ENCODE measurements around the gene LDLRAD2.
"Not testable (repeated sequence)": the region's sequence is repeated elsewhere in the genome, so short reads cannot be mapped to it uniquely, and the experiment has no call there.

The LDLRAD2 gene

DNA sequence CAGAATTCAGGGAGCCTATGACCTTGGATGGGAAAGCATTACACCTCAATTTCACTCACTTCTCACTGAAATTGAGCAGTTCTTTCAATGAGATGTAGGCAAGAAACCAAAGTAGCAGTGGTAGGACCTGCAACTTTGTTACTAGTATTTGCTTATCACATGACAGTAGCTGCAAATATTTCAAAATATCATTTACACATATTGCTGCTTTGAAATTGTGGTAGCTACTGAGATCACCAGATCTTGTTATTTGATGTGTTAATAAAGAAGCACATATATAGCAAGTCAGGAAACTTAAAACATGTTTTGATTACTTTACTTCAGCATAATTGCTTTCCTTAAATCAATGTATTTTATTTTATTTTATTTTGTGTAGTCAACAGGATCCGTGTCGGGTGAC is 12.9 kb downstream of the LDLRAD2 start:
- DNase-seq = no peak

DNA sequence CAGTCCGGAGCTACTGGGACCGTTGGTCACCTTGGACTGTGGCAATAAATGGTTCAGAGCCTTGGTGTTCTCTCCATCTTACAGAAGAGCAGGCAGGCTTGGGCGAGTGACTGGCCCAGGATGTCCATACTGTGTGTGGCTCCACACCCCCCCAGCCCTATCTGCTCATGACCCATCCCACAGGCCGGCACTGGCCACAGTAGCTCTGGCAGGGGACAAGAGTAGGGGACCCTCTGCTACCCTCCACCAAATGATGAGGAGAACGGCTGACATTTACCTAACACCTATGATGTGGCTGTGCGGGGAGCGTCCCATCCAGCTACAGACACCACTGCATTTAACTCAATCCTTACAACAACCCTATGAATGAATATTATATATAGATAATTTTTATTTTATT is 13.3 kb downstream of the LDLRAD2 start:
- DNase-seq = no peak

DNA sequence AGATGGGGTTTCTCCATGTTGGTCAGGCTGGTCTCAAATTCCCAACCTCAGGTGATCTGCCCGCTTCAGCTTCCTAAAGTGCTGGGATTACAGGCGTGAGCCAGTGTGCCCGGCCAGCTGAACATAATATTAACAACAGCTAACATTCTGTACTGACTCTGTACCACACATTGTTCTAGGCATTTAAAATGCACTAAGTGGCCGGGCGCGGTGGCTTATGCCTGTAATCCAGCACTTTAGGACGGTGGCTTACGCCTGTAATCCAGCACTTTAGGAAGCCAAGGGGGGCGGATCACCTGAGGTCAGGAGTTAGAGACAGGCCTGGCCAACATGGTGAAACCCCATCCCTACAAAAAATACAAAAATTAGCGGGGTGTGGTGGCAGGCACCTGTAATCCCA is 14.6 kb downstream of the LDLRAD2 start:
- not testable (repeated sequence) for DNase-seq

DNA sequence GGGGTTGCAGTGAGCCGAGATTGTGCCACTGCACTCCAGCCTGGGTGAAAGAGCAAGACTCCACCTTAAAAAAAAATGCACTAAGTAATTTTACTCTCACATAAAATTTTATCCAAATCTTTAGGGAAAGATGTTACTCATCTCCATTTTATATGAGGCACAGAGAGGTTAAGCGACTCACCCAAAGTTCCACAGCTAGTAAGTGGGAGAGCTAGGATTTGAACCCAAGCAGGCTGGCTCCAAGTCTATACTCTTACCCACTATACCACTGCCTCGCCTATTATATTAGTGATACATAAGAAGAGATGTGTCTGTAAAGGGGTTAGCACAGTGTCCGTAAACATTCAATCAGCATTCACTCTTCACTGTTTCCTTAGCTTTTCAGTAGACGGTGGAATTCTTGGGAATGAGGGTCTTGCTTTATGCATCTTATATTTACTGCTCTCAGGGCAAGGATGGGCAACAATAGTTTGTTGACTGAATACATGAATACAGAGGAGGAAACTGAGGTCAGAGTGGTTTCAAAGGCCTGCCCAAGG is 15.1 kb downstream of the LDLRAD2 start:
- no peak for DNase-seq

DNA sequence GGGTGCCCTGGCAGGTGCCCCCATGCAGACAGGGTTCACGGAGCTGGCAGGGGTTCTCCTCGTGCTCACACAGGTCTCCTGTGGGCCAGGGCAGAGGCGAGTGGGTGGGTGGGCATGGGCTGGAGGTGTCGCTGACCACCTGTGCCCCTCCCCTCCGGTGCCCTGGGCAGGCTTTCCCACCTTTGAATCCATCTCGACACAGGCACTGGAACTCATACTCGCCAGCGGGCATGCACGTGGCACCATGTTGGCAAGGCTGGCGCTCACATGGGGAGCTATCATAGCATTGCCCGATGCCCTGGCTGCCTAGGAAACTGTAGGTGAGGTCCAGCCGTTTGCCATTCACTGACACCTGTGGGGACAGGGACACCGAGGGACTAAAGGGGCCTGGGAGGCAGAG is 16.0 kb downstream of the LDLRAD2 start:
- no peak for DNase-seq

DNA sequence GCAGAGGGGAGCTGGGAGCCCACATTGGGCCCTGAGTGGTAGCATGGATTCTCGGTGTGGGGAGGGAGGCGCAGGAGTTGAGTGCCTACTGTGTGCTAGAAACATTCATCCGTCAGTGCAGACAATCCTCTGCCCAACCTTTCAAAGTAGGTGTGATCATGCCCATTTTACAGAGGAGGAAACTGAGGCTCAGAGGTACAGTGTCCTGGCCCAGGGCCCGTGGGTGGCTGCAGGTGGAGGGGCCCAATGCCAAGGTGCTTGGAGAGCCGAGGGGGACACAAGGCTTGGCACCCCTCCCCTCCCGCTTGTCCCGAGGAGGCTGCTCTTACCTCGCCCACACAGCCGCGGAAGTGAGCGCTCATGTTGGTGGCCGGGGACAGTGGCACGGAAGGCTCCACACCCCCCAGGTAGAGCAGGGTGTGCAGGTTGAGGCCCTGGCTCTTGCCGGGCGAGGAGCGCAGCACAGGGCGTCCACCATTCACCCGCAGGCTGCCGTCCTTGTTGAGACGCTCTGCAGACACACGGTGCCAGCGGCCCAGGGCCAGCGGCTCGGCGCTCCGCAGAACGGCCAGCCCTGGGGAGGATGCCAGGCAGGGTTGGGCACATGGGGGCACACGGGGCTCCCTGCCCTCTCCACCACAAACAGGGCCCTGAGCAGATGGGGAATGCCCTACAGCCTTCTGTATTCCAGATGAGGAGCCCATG is 16.6 kb downstream of the LDLRAD2 start:
- DNase-seq = no peak

DNA sequence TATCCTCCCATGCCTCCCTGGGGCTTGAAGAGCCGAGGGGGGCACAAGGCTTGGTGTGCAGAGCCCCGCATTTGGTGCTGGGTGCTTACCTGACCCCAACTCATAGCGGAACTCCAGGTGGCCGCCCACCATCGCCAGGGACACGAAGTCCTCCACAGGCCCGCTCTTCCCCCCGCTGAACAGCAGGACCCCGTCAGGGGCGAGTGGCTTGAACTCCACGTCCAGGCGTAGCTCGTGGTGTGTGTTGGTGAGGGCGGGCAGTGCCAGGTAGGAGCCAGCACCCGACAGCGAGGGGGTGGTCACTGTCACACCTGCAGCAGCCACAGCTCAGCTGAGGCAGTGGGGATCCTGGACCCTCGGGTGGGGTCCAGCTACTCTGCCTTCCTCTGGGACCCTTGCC is 17.2 kb downstream of the LDLRAD2 start:
- no peak for DNase-seq

DNA sequence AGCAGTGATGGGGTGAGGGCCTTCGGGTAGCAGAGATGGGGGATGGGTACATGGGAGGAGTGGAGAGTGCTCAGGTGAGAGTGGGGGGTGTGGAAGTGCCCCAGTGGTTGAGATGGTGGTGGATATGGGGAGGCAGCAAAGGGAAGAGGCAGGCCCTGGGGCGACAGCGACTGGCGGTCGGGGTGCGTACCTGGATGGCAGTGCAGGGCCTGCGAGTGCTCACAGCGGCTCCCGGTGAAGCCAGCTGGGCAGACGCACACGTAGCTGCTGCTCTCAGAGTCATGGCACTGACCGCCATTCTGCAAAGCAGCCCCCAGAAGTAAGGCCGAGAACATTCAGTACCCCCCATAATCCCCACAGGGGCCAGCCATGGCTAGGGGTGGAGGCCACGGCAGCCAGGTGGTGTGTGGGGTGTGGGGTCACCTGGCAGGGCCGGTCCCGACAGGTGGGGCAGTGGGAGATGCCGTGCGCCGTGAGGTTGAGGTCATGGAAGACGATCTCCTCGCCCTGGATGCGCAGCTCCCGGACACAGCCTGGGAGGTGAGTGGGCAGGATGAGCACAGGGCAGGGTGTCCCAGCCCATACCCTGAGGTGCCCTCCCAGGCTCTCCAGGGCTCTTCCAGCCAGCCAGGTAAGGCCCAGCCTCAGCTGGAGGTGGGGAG is 18.9 kb downstream of the LDLRAD2 start:
- DNase-seq = no peak

DNA sequence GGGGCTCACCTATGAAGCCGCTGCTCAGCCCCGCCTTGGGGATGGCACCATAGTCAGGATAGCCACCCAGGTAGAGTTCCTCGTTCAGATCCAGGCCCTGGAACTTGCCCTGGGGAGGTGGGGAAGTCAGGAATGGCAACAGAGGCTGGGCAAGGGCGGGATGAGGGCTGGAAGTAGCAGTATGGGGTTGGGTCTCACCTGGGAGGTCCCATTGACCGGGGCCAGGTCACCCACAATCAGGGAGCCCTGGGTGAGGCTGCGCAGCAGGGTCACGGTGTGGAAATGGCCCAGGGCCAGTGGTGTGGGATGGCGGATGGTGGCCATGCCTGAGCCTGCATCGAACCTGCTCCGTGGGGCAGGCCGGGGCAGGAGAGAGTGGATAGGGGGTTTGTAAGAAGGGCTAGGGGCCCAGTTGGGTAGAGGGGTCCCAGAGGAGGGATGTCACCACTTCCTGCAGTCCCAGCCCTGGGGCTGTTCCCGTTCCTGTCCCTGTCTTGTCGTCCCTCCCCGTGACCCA is 19.4 kb downstream of the LDLRAD2 start:
- no peak for DNase-seq

DNA sequence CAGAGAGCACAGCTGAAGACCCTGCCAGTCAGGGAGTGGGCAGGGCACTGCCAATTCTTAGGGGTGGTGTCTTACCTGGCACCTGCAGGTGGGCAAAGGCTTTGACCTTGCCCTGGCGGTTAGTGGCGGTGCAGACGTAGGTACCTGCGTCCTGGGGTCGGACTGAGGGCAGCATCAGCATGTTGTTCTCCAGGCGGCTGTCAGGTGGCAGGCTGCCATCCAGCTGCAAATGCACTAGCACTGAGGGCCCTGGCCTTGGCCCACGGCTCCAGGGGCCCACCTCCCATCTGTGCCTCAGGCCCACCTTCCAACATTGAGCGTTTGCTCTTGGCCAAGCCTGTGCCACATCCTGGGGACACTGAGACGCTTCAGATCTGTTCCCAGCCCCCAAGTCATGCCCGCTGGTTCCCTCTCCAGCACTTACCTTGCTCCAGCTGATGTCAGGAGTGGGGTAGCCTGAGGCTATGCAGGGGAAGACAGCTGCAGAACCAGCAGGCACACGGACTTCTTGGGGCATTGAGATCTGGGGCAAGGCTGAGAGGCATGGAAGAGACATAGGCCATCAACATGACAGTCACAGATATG is 21.4 kb downstream of the LDLRAD2 start:
- DNase-seq = no peak

DNA sequence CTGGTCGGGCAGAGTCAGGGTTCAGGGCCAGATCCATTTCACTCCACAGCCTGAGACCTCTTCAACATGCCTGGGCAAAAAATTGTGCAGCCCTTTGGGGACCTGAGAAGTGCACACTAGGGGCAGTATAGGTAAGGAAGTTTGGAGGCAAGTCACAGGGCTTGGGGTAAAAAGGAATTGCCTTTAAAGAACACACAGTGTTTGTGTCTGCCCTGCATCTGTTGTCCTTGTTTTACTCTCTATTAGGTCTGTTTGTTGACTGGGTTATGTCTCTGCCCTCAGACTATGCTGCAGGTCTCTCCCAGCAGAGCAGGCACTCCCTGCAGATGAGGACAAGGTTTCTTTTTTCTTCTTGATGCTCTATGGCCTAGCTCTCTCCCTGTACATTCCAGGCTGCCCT is 22.0 kb downstream of the LDLRAD2 start:
- DNase-seq = no peak

DNA sequence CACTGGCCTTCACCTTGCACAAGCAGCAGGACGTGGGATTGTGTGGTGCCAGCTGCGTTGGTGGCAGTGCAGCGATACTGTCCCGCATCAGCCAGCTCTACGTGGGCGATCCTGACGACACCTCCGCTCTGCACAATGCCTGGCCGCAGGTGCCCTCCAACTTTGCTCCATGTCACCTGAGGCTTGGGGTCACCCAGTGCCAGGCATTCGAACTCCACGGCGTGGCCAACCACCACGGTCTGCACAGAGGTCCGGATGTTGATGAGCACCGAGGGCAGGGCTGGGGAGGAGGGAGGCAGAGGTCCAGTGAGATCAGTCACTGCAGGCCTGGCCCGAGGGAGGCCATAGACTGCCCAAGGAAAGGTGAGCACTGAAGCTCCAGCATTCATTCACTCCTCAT is 22.6 kb downstream of the LDLRAD2 start:
- DNase-seq = no peak

DNA sequence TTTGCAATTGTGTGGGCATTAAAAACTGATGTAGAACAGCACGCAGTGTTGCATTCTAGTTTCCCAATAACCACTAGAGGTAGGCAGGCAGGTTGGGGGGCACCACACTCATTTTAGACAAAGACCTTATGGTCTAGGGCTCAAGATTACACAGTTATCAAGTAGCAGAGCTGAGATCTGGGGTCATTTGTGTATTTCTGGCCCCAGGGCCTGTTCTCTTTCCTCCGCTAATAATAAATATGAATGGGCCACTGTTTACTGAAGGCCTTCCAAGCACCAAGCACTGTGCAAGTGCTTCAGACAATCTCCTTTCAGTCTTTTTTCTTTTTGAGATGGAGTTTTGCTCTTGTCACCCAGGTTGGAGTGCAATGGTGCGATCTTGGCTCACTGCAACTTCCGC is 23.9 kb downstream of the LDLRAD2 start:
- no peak for DNase-seq

DNA sequence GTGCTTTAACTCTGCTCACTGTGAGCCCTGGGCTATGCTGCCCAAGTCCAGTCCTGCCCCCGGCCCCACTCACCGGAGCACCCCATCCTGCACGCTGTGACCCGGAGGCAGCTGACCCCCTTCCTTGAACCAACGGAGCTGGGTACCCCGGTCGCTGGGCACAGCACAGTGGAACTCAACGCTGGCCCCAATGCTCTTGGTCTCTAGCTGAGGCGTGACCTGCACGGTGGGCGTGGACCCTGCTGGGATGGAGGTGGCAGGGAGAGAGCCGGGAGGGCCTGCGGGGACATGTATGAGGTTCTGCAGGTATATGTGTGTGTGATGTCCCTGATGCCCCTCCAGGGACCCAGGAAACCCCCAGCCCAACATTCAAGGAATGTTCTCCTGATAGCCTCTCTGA is 24.7 kb downstream of the LDLRAD2 start:
- DNase-seq = no peak

DNA sequence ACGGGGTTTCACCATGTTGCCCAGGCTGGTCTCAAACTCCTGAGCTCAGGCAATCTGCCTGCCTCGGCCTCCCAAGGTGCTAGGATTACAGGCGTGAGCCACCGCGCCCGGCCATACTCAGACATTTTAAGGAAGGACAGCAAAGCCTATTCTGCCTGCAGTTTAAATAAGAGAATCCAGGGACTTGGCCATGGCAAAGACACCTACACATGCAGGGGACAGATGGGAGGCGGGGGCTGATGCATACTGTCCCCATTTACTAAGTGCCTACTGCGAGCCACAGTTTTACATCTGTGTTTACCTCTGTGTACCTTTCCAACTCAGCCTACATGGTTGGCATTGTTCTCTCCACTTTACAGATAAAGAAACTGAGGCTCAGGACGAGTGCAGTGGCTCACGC is 25.4 kb downstream of the LDLRAD2 start:
- DNase-seq = no peak

DNA sequence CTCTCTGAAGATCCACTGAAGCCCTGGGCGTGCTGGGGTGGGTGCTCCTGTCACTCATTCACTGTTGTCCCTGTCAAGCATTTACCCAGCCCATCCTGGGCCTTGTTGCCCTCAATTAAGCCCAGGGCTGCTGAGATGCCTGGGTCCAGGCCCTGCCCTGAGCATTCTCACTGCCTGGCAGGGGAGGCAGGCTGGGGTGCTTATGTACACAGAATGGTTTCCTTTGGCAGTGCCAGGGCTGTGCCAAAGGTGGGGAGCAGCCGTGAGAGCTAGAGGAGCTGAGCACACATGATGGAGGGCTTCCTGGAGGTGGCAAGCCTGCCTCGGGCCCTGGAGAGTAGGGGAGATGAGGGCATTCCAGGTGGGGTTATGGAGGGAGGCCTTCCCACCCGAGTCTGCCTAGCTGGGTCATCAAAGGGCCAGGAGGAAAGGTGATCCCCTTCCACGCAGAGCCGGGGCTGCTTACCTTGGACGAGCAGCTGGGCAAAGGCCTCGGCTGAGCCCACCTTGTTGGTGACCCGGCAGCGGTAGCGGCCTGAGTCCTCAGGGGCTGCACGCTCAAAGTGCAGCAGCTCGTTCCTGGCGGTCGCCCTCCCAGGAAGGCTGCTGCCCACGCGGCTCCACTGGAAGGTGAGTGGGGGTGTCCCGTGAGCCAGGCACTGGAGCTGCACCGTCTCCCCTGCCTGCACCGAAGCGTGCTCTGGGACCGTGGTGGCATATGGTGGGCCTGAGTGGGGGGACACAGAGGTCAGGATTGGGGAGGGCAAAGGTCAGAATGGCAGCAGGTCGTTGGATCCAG is 26.5 kb downstream of the LDLRAD2 start:
- no peak for DNase-seq

DNA sequence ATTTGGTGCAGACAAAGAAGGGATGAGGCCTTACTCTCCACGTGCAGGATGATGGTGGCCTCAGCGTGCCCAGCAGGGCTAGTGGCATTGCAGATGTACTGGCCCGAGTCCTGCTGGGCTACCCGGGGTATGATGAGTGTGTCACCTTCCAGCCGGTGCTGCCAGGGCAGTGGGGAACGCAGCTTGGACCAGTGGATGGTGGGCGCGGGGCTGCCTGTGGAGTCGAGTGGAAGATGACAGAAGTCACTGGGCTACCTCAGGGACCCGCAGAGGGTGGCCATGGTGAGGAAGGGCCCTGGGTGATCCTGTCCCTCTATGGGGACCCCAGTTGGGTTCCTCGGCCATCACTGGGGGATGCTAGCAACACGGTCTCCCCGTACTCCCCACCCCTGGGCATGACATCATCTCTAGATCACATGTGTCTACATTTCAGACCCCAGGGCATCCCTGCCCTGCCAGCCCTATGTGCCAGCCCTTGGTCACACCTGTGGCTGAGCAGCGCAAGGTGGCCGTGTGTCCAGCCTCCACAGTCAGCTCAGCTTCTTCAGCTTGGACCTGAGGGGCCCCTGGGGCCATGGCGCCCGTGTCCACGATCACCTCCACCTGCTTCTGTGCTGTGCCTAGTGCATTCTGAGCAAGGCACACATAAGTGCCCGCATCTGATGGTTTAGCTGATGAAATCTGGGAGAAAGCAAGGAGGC is 27.4 kb downstream of the LDLRAD2 start:
- DNase-seq = no peak

DNA sequence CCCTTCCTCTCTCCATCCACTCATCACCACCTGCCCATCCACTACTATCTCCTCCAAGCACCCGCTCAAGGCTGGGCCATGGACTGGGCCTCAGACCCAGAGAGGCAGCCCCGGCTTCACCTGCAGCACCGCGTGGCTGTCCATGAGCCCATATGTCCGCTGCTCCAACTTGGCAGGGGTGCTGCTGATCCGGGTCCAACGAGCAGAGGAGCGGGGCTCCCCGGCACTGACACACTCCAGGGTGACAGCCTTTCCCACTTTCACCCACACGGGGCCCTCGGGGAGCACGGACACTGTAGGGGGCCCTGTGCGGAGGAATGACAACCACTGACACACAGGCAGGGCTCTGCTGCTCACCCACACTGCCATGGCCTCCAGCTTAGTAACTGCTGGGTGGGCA is 28.9 kb downstream of the LDLRAD2 start:
- DNase-seq = no peak

DNA sequence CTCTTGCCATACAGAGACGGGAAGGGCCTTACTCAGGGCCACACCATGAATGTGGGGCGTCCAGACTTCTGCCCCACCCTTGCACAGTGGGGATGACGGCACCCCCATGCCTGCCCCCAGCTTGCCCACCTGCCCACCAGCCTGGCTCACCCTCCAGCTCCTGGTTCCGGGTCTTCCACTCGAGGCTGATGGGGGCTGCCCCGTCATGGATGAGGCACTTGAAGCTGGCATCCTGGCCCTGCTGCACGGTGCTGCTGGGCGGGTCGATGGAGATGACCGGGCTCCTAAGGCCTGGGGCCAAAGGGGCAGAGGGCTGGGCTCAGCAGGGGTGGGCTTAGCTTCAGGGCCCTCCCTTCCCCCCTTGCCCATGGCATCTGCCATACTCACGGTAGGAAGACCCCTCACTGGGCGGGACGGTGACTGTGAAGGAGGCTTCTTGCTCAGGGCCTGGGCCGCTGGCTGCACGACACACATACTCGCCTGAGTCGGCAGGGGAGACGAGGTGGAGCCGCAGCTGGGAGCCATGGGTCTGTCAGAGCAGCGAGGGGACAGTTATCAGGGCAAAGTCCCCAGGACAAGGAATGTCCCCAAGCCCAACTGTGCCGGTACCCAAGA is 29.9 kb downstream of the LDLRAD2 start:
- no peak for DNase-seq

DNA sequence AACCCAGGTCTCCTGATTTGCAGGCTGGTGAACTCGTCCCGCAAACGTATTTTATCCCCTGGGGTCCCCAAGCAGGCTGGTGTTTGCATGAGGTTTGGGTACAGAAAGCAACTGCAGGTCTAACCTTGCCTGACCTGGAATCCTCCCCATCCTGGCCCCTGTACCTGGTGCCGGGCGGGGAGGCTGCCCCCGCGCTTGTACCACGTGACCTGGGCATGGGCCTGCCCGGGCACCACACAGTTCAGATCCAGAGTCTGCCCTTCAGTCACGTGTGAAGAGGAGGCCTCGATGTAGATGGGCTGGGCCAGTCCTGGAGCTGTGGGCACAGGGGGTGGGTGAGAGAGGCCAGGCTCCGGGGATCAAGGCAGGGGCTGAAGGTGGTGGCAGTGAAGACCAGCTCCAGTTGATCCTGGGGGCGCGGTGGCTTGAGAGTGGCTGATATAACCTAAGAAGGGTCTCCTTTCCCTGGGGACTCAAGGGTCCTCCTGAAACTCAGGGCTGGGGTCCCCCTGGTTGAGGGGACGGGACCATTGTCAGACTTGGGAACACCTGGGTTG is 30.6 kb downstream of the LDLRAD2 start:
- no peak for DNase-seq

DNA sequence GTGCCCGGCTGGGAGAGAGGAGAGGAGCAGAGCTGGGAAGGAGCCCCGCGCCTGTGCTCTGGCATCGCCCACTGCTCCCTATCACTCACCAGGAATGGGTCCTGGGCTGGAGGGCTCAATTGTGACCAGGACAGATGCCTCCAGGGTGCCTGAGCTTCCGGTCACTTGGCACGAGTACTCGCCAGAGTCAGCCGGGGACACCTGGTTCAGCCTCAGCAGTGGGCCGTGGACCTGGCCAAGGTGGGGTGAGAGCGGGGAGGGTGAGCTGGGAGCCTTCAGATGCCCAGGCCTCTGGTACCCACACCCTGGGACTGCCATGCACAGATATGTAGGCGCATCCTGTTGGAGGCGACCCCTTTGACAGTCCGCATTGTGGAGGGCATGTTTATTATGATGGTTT is 31.1 kb downstream of the LDLRAD2 start:
- DNase-seq = no peak

DNA sequence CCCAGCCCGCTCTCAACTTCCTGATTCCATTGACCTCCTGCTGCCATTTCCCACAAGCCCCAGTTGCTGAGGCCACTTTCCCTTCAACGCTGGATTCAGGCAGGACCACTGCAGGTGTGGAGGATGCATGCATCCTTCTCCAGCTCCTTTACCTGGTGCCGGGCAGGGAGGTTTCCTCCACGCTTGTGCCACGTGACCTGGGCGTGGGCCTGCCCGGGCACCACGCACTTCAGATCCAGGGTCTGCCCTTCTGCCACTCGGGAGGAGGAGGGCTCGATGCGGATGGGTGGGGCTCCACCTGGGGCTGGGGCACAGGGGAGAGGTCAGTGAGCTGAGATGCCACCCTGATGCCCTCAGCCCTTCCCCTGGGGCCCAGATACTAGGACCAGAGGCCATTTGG is 31.9 kb downstream of the LDLRAD2 start:
- no peak for DNase-seq

All from activated CD4-positive, CD25-positive, alpha-beta regulatory T cell treated with anti-CD3 and anti-CD28 coated beads, Interleukin-2, amount 50 U/mL, for 72 hours (primary cell).